Prostate gland (tissue), 2 donors: ENCODE measurements around the gene VPS8. TPM values are rescaled to one million over a fixed set of nuclear protein-coding genes. Genes with fewer than 3 reads are reported as not detected.

ENCODE experiments used
- DNase-seq: peaks from one replicate; pipeline ENCODE4 v3.0.0-alpha.2; 2019; ENCODE audit warnings: low spot score
- H3K27ac ChIP-seq, 2 donors: fragments of 200-600 bp; sonication (generic); 2 replicates each; pipeline ENCODE4 v1.5.1; 2017 to 2019
- H3K27me3 ChIP-seq: fragments of 200-600 bp; sonication (generic); replicated peaks from 2 replicates; pipeline ENCODE4 v1.5.1; 2019; ENCODE audit not compliant: insufficient read depth
- H3K36me3 ChIP-seq, 2 donors: fragments of 200-600 bp; sonication (generic); 1 replicate in 1 of 2; 2 replicates in 1 of 2; pipeline versions ENCODE4 v1.5.1 to v1.8.1; 2017 to 2019
- H3K4me1 ChIP-seq: fragments of 200-600 bp; sonication (generic); replicated peaks from 2 replicates; pipeline ENCODE4 v1.5.1; 2019
- H3K4me3 ChIP-seq, 2 donors: fragments of 200-600 bp; sonication (generic); 2 replicates each; pipeline ENCODE4 v1.5.1; 2017 to 2019
- H3K9me3 ChIP-seq: fragments of 200-600 bp; sonication (generic); 2 replicates; pipeline ENCODE4 v1.5.1; 2017
- POLR2A ChIP-seq: fragments of 450-650 bp; IDR thresholded peaks from one replicate; pipeline ENCODE4 v1.6.1; 2016; ENCODE audit warnings: antibody characterized with exemption, mild to moderate bottlenecking
- POLR2AphosphoS5 ChIP-seq: sonication (generic); formaldehyde crosslinking; IDR thresholded peaks from one replicate; pipeline ENCODE4 v1.6.1; 2017; ENCODE audit warnings: antibody characterized with exemption
- WGBS: methylation state at CpG from one replicate; pipeline ENCODE4 v1.1.5; 2018; 5-methylcytosine and 5-hydroxymethylcytosine counted together
- intact Hi-C: fragments of 100-400 bp; cut with DNase I; formaldehyde crosslinking; loops from one replicate; pipeline ENCODE4 v1.14.2; 2022
- total RNA-seq, 2 donors: library from RNA; depleted of rRNA; stranded (reverse); fragments of >200 nt; gene quantifications; one replicate each; pipeline ENCODE4 v1.1.0, GENCODE V29; 2016
- TF ChIP-seq, protein P1 (sequence below), 4 experiments: fragments of 200-600 bp in 2 of 4; fragments of 450-650 bp in 2 of 4; sonication (generic) in 2 of 4; IDR thresholded peaks; 1 replicate in 3 of 4; 2 replicates in 1 of 4; pipeline ENCODE4 v1.5.1; 2016 to 2019; ENCODE audit warnings: antibody characterized with exemption in 4 of 4, mild to moderate bottlenecking in 2 of 4, moderate library complexity in 2 of 4

VPS8 gene, protein sequence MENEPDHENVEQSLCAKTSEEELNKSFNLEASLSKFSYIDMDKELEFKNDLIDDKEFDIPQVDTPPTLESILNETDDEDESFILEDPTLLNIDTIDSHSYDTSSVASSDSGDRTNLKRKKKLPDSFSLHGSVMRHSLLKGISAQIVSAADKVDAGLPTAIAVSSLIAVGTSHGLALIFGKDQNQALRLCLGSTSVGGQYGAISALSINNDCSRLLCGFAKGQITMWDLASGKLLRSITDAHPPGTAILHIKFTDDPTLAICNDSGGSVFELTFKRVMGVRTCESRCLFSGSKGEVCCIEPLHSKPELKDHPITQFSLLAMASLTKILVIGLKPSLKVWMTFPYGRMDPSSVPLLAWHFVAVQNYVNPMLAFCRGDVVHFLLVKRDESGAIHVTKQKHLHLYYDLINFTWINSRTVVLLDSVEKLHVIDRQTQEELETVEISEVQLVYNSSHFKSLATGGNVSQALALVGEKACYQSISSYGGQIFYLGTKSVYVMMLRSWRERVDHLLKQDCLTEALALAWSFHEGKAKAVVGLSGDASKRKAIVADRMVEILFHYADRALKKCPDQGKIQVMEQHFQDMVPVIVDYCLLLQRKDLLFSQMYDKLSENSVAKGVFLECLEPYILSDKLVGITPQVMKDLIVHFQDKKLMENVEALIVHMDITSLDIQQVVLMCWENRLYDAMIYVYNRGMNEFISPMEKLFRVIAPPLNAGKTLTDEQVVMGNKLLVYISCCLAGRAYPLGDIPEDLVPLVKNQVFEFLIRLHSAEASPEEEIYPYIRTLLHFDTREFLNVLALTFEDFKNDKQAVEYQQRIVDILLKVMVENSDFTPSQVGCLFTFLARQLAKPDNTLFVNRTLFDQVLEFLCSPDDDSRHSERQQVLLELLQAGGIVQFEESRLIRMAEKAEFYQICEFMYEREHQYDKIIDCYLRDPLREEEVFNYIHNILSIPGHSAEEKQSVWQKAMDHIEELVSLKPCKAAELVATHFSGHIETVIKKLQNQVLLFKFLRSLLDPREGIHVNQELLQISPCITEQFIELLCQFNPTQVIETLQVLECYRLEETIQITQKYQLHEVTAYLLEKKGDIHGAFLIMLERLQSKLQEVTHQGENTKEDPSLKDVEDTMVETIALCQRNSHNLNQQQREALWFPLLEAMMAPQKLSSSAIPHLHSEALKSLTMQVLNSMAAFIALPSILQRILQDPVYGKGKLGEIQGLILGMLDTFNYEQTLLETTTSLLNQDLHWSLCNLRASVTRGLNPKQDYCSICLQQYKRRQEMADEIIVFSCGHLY (N-terminal part only)
- total RNA-seq = 10 to 100 TPM; 36.7 to 70.6 TPM

DNA sequence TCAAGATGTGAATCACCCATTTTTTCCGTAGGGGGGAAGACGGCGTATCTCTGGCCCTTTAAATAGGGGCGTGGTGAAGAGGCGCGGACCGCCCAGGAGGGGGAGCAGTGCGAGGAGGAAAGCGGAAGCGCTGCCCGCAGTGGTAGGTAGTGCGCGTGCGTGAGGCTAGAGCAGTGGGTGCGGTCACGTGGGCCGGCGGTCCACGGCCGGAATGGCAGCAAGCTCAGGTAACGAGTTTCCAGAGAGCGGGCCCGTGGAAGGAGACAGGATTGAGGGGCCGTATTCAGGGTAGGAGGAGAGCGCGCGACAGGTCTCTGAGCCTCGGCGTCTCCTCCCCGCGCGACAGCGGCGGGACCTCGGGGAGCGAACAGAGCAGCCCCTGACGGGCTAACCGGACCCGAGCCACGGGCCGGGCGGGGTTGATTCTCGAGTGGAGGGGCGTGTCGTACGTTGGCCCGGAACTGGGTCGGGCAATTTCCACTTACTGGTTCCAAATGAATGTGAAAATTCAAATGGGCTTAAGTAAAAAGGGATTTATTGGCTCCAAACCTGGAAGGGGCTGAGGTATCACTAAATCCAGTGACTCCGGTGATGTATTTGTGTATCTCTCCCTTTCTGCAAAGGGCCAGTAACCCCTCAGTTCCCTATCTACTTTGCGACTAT lies at the start of gene VPS8:
Gene VPS8, plus strand, starts transcription at position 168 of the 663 bp plus-strand sequence. CDS start 12,467 bp downstream, outside the sequence.
- WGBS = under 1% methylated on average over 50 of the region's 50 CpGs
- H3K27me3 ChIP-seq = no peaks in the 10 kb centered on the region
- H3K4me1 ChIP-seq = no peaks in the 10 kb centered on the region
- intact Hi-C loops = no loop called here
- peak; percentile 94 for DNase-seq
- TF ChIP-seq POLR2A (peak; percentile 73), POLR2AphosphoS5 (peak; percentile 97)
- TF ChIP-seq, protein P1, sequence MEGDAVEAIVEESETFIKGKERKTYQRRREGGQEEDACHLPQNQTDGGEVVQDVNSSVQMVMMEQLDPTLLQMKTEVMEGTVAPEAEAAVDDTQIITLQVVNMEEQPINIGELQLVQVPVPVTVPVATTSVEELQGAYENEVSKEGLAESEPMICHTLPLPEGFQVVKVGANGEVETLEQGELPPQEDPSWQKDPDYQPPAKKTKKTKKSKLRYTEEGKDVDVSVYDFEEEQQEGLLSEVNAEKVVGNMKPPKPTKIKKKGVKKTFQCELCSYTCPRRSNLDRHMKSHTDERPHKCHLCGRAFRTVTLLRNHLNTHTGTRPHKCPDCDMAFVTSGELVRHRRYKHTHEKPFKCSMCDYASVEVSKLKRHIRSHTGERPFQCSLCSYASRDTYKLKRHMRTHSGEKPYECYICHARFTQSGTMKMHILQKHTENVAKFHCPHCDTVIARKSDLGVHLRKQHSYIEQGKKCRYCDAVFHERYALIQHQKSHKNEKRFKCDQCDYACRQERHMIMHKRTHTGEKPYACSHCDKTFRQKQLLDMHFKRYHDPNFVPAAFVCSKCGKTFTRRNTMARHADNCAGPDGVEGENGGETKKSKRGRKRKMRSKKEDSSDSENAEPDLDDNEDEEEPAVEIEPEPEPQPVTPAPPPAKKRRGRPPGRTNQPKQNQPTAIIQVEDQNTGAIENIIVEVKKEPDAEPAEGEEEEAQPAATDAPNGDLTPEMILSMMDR (IDR thresholded peaks at IDR 0.05) = peak; percentile 62 to 92 (median 85)
- H3K4me3 ChIP-seq = peak within 1 kb of the TSS; percentile 64 to 80
- no peaks in the 10 kb centered on the region for H3K9me3 ChIP-seq
- H3K36me3 ChIP-seq = no peaks in the 10 kb centered on the region
- peak within 1 kb of the TSS; percentile 72 to 77 for H3K27ac ChIP-seq

GRCh38 chr3:184764191-184764590 lies 47.8 kb upstream of the VPS8 start:
- intact Hi-C loops = no loop called here
- DNase-seq = no peak
- Histone ChIP-seq H3K36me3 (no peaks in the 10 kb centered on the region), H3K4me3 (no peak overlapping the region), H3K4me1 (no peaks in the 10 kb centered on the region), H3K27ac (no peak overlapping the region), H3K27me3 (no peaks in the 10 kb centered on the region), H3K9me3 (no peaks in the 10 kb centered on the region)
- TF ChIP-seq, protein P1 (IDR thresholded peaks at IDR 0.05) = no peak
- TF ChIP-seq POLR2A (no peak), POLR2AphosphoS5 (no peak)
- 97% methylated on average over 4 of the region's 4 CpGs for WGBS

GRCh38 chr3:184765047-184765729 lies 46.8 kb upstream of the VPS8 start:
- no peaks in the 10 kb centered on the region for H3K9me3 ChIP-seq
- no peak overlapping the region for H3K4me3 ChIP-seq
- TF ChIP-seq, protein P1 (IDR thresholded peaks at IDR 0.05) = no peak
- TF ChIP-seq POLR2AphosphoS5 (no peak), POLR2A (no peak)
- H3K27ac ChIP-seq = no peak overlapping the region
- intact Hi-C loops = no loop called here
- 51% methylated on average over 10 of the region's 10 CpGs for WGBS
- no peak for DNase-seq
- H3K27me3 ChIP-seq = no peaks in the 10 kb centered on the region
- H3K36me3 ChIP-seq = no peaks in the 10 kb centered on the region
- no peaks in the 10 kb centered on the region for H3K4me1 ChIP-seq

GRCh38 chr3:184765730-184766074 lies 46.3 kb upstream of the VPS8 start:
- no peak overlapping the region for H3K27ac ChIP-seq
- intact Hi-C loops = no loop called here
- no peak for TF ChIP-seq POLR2A
- TF ChIP-seq, protein P1 (IDR thresholded peaks at IDR 0.05) = no peak
- no peak for TF ChIP-seq POLR2AphosphoS5

More at GRCh38 chr3:184765730-184766074, 46.3 kb upstream of the VPS8 start:
- Histone ChIP-seq H3K4me3 (no peak overlapping the region), H3K36me3 (no peaks in the 10 kb centered on the region), H3K27me3 (no peaks in the 10 kb centered on the region), H3K4me1 (no peaks in the 10 kb centered on the region), H3K9me3 (no peaks in the 10 kb centered on the region)
- WGBS = 40% methylated on average over 7 of the region's 7 CpGs
- DNase-seq = no peak
